Stimulated activated CD8-positive, alpha-beta memory T cell treated with anti-CD3 and anti-CD28 coated beads, Interleukin-12 subunit alpha, Interleukin-12 subunit beta, amount 100 ng/mL, for 24 hours (primary cell): Measurements from ENCODE around the gene LRRC27.

Experiments used
- DNase-seq: peaks from one replicate; pipeline ENCODE4 v3.0.0-alpha.2; 2020; ENCODE audit errors: extremely low read depth

The LRRC27 gene

GRCh38 chr10:132401401-132402118 lies 69.6 kb downstream of the LRRC27 start:
- DNase-seq, result no peak

DNA sequence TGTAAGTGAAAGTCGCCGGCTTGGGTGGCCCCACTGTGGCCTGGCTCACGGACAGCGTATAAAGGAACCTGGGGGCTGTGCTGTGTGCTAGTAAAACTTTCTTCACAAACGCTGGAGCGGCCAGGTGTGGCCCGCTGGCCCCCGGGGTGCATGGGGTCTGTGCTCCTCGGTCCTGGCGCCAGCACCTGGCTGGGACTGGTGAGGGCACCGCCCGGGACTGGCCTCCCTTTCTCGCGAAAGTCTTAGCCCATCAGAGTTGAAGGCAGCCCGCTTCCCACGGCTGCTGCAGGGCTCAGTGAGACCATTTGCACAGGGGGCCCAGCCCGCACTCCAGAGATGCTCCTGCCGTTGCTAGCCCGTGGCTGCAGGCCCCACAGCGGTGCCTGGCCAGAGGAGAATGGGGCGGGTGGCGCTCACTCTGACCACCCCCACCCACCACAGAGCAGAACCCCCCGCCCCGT lies 70.8 kb downstream of the LRRC27 start:
- DNase-seq, result no peak

DNA sequence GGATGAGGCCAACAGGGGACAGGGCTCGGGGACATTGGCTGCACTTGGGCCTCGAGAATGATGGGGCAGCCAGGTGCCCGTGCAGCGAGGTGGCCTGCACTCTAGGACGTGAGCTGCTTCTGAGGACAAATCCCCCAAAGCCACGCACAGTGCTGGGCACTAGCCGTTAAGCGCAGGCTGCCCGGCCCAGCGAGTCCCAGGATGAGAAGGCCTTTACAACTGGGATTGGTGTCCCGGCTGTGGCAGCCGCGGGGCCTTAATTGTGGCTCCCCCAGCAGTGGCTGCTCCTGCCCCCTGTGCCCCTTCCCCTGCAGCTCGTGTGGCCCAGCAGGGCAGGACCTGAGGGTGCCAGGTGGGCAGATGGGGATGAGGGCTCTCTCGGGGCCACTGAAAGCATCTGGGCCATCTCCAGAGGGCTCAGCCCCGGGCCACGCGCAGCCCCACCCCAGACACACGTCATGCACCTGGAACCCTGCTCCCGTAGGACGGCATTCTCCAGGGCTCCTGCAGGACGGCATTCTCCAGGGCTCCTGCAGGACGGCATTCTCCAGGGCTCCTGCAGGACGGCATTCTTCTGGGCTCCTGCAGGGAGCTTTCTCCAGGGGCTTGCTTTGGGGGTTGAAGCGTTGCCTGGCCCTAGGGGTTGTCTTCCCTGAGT lies 71.6 kb downstream of the LRRC27 start:
- no peak for DNase-seq

- no peak for DNase-seq
These were observed 72.3 kb downstream of the LRRC27 start for GRCh38 chr10:132404169-132404880.

- no peak for DNase-seq
These were observed 73.0 kb downstream of the LRRC27 start for GRCh38 chr10:132404911-132405462.

- DNase-seq, result no peak
These were observed 73.5 kb downstream of the LRRC27 start for GRCh38 chr10:132405463-132405991.

GRCh38 chr10:132406181-132406580 lies 74.2 kb downstream of the LRRC27 start:
- no peak for DNase-seq

- no peak for DNase-seq
These were observed 74.8 kb downstream of the LRRC27 start for GRCh38 chr10:132406750-132407149.

GRCh38 chr10:132407243-132407746 lies 75.3 kb downstream of the LRRC27 start:
- no peak for DNase-seq

- no peak for DNase-seq
These were observed 75.9 kb downstream of the LRRC27 start for GRCh38 chr10:132407846-132408278.

- no peak for DNase-seq
These were observed 76.4 kb downstream of the LRRC27 start for GRCh38 chr10:132408367-132408781.

DNA sequence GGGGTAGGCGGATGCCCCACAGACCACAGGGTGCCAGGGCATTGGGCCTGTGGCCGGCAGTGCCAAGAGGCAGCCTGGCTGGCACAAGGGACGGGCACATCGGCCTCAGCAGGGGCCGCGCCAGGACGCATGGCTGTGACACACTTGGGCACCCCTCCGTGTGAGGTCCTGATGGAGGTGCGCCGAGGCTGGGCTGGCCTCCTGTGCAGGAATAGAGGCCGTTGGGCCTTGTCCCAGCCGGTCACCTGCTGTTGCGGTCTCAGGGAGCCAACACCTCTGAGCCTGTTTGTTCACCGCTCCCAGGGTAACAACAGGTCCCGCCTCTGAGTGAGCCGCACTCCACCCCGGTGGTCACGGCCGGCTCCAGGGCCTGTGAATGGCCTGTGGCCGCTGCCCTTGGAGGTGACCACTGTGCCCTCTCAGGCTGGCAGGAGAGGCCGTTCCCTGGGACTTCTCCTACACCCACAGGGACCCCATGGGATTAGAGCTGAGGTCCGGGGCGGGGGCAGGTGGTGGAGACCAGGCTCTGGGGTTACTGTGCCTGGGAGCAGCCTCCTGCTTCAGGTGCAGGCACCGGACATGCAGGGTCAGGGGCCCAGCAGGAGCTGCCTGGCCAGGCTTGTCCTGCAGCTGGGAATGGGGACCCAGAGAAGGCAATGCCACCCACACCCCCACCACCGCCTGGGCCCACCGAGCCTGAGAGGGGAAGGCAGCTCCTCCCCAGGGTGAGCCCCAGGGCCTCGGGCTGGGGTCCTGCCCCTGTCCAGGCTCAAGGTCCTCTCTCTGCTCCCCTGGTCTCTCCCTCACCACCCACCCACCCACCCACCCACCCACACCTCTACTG lies 77.1 kb downstream of the LRRC27 start:
- DNase-seq, result no peak

GRCh38 chr10:132409667-132410028 lies 77.7 kb downstream of the LRRC27 start:
- DNase-seq, result no peak

DNA sequence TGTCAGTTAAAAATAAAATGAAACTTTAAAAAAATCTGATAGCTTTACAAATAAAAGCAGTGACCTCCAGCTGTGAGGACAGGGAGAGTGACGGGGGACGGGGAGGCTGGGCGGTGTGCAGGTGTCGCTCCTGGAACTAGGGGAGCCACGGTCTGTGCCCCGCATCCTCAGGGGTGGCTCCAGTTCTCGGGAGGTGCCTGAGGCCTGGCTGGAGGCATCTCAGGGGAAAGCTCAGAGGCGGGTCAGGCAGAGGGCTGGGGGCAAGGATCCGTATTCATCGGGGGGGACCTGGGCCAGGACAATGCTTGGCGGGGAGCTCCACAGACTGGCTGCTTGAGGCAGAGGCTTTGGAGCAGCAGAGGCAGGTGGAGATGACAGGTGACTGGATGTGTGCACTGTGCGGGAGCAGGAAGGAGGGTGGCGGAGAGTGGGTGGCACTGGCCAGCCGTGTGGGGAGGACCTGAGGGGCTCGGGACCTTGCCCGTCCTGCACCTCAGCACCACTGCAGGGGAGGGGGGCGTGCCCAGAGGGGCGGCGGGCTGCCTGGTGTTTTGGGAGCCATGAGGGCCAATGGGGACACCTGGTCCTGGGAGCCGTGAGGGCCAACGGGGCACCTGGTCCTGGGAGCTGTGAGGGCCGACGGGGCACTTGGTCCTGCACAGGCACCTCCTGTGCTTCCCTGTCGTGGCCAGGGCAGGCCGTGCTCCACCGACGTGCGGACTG lies 78.2 kb downstream of the LRRC27 start:
- no peak for DNase-seq

DNA sequence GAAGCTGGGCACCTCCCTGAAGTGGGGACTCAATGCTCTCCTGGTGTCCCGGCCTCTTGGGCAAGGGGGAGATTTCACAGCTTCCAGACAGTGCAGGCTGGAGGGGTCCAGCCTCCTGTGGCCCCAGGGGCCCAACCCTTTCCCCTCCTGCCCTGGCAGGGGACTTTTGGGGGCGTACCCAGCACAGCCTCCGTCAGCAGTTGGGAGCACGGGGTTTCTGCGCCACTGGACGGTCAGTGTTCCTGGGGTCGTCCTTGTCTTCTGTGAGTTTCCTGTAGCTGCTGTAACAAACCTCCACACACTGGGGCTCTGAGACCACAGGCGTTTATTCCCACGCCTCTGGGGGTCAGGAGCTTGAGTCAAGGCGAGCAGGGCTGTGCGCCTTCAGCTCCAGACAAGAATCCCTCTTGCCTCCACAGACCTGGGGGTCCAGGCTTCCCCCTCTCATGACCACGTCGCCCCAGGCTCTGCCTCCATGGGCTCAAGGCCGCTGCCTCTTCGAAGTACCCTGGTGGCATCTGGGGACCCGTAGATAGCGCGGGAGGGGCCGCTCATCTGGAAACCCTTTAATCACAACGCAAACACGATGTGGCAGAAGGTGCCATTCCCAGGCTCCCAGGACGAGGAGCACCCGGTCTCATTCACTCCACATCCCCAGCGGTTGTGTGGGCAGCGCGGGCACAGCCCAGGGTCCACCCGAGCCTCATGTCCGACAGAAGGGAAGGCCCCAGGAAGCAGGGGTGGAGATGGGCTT lies 79.0 kb downstream of the LRRC27 start:
- no peak for DNase-seq

GRCh38 chr10:132411561-132412253 lies 79.7 kb downstream of the LRRC27 start:
- no peak for DNase-seq

DNA sequence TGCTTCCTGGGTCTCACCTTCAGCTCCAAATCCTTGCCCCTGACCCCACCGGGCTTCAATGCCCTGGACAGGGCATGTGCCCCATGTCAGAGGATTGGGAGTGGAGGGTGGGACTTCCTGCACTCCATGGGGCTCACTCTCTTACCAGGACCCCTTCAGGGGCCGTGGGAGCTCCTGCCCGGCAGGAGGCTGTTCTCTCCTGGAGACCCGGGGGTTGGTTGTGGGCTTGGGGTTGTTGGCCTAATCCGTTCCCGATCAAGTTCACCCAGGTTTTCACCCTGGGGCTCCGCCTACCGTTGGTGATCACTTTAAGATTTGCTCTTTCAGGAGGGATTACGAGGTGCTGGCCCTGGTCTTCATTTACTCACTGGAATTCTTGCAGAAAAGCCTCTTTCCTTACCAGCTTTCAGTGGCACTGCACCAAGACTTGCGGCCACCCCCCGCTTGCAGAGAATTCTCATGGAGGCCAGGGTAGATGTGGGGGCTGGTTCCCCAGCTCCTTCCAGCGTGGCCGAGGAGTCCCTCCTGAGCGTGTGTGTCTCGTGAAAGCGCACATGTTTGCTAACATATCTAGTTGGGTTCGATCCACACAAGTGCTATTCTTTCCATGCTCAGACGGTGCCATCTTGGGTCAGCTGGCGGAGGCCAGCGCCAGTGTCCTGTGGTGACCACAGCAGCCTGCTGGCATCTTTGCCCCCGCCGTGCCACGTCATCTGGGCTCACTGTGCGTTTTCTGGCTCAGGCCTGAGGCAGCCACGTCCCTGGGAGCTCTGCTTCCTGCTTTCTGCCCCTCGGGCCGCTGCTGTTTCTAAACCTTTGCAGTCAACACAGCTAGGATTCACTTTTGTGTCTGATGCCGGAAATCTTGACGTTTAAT lies 80.6 kb downstream of the LRRC27 start:
- DNase-seq, result no peak
